WERI-Rb-1 (cell line): Measurements from ENCODE around the gene ERGIC2.

Experiments
- DNase-seq: peaks from one replicate; pipeline ENCODE4 v3.0.0-alpha.2; 2020
- H3K27ac ChIP-seq: fragments of 250-450 bp; sonication (Bioruptor Pico); 2 replicates; pipeline ENCODE4 v1.5.1; 2020; ENCODE audit warnings: mild to moderate bottlenecking, moderate library complexity
- H3K27me3 ChIP-seq: fragments of 250-450 bp; sonication (Bioruptor Pico); 2 replicates; pipeline ENCODE4 v1.5.1; 2021; ENCODE audit warnings: mild to moderate bottlenecking, low read depth, moderate library complexity; ENCODE audit not compliant: insufficient read depth, severe bottlenecking
- H3K36me3 ChIP-seq: fragments of 250-450 bp; sonication (Bioruptor Pico); 2 replicates; pipeline ENCODE4 v1.5.1; 2020; ENCODE audit warnings: mild to moderate bottlenecking, moderate library complexity
- H3K4me3 ChIP-seq: 2 replicates; pipeline ENCODE4 v1.5.1; 2011; ENCODE audit warnings: low read depth, mild to moderate bottlenecking, control low read depth, low read length
- H3K9me3 ChIP-seq: fragments of 250-450 bp; sonication (Bioruptor Pico); 2 replicates; pipeline ENCODE4 v1.5.1; 2021; ENCODE audit warnings: mild to moderate bottlenecking, moderate library complexity; ENCODE audit not compliant: severe bottlenecking
- TF ChIP-seq, protein P1 (sequence below): IDR thresholded peaks from 2 replicates; pipeline ENCODE4 v1.5.1; 2011; ENCODE audit warnings: low read depth, mild to moderate bottlenecking, control low read depth, inconsistent platforms, low read length

The ERGIC2 gene

DNA sequence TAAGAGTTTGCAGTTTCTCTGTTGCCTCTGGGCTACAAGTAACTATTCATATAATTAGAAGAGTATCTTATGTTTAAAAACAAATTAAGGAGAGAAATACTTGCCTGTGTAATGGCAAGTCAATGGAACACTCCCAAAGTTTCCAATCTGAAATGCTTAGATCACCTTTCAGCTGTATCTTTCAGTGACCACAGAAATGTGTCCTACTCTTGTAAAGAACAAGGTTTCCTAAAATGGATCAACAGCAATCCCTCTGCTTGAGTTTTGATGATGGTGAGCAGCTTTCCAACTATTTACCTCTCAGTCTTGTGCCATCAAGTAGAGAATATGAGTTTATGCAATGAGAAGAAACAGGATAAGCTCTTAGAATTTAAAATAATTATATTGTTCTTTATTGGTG, 92.9 kb downstream of the ERGIC2 start:
- H3K4me3 ChIP-seq, result no peak overlapping the region
- TF ChIP-seq, protein P1, sequence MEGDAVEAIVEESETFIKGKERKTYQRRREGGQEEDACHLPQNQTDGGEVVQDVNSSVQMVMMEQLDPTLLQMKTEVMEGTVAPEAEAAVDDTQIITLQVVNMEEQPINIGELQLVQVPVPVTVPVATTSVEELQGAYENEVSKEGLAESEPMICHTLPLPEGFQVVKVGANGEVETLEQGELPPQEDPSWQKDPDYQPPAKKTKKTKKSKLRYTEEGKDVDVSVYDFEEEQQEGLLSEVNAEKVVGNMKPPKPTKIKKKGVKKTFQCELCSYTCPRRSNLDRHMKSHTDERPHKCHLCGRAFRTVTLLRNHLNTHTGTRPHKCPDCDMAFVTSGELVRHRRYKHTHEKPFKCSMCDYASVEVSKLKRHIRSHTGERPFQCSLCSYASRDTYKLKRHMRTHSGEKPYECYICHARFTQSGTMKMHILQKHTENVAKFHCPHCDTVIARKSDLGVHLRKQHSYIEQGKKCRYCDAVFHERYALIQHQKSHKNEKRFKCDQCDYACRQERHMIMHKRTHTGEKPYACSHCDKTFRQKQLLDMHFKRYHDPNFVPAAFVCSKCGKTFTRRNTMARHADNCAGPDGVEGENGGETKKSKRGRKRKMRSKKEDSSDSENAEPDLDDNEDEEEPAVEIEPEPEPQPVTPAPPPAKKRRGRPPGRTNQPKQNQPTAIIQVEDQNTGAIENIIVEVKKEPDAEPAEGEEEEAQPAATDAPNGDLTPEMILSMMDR, result no peak
- no peaks in the 10 kb centered on the region for H3K9me3 ChIP-seq
- H3K27me3 ChIP-seq, result no peaks in the 10 kb centered on the region
- H3K27ac ChIP-seq, result no peak overlapping the region
- H3K36me3 ChIP-seq, result no peaks in the 10 kb centered on the region
- no peak for DNase-seq

DNA sequence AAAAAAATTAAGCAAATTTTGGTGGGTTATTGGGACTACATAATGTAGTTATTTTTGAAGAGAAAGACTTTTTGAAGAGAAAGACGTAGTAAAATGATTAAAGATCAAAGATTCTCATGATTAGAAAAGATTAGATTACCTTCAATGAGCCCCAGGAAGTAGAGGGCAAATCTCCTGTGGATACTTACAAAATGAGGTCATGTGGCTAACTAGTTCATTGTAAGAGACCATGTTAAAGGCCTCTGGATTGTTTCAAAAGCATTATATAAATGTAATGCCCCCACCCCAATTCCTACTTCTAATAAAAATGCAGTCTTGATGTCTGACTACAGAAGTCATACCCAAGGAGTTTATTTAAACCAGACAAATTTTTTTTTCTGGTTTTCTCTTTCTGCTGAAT, 93.3 kb downstream of the ERGIC2 start:
- TF ChIP-seq, protein P1, result no peak
- Histone ChIP-seq H3K36me3 (no peaks in the 10 kb centered on the region), H3K27ac (no peak overlapping the region), H3K9me3 (no peaks in the 10 kb centered on the region), H3K4me3 (no peak overlapping the region), H3K27me3 (no peaks in the 10 kb centered on the region)
- no peak for DNase-seq
